Suprapubic skin (tissue), 4 donors: ENCODE results near the gene C2CD4D.

Source experiments
- CTCF ChIP-seq, 2 donors: fragments of 200-600 bp in 1 of 2; fragments of 450-650 bp in 1 of 2; sonication (generic) in 1 of 2; IDR thresholded peaks; one replicate each; pipeline ENCODE4 v1.5.1; 2016 to 2019; ENCODE audit warnings: antibody characterized with exemption in 2 of 2, mild to moderate bottlenecking in 1 of 2, moderate library complexity in 1 of 2
- EP300 ChIP-seq: sonication (generic); formaldehyde crosslinking; IDR thresholded peaks from one replicate; pipeline ENCODE4 v1.6.1; 2017; ENCODE audit warnings: antibody characterized with exemption
- POLR2A ChIP-seq, 2 donors: fragments of 450-650 bp; IDR thresholded peaks; one replicate each; pipeline ENCODE4 v1.6.1; 2017; ENCODE audit warnings: antibody characterized with exemption in 2 of 2, mild to moderate bottlenecking in 2 of 2, moderate library complexity in 2 of 2
- POLR2AphosphoS5 ChIP-seq, 3 donors: sonication (generic); formaldehyde crosslinking; IDR thresholded peaks; one replicate each; pipeline ENCODE4 v1.6.1; 2017; ENCODE audit warnings: antibody characterized with exemption in 3 of 3

DNA sequence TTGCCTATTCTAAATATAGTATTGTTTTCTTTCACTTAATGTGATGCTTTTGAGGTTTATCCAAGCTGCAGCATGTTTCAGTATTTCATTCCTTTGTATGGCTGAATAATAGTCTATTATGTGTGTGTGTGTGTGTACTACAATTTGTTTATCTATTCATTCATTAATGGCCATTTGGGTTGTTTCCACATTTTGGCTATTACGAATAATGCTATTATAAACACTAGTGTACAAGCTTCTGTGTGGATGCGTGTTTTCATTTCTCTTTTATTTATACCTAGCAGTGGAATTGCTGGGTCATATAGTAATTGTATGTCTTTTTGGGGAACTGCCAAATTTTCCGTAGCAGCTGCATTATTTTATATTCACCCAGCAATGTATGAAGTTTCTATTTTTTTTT lies 28.9 kb upstream of the C2CD4D start:
- TF ChIP-seq CTCF (IDR thresholded peaks at IDR 0.05): no peak
- TF ChIP-seq POLR2A (IDR thresholded peaks at IDR 0.05): no peak
- TF ChIP-seq EP300: no peak
- TF ChIP-seq POLR2AphosphoS5 (IDR thresholded peaks at IDR 0.05): no peak
